ENCODE measurements around the gene ZCCHC2. TPM values are rescaled to one million over a fixed set of nuclear protein-coding genes. Genes with fewer than 3 reads are reported as not detected.

Gene ZCCHC2
- total RNA-seq, 1 experiment from 2014 or later: 20.6 TPM

GRCh38 chr18:62606106-62606505, 83.3 kb downstream of the ZCCHC2 start:
- no peaks in the 10 kb centered on the region for H3K9me3 ChIP-seq (ENCODE audit: low read length)
- H3K36me3 ChIP-seq (ENCODE audit: insufficient read depth, low read length): no peaks in the 10 kb centered on the region
- H3K9ac ChIP-seq (ENCODE audit: low read length): no peak overlapping the region
- no peak for DNase-seq
- H3K4me3 ChIP-seq (ENCODE audit: low read length): no peak overlapping the region
- no peak overlapping the region for H2AFZ ChIP-seq (ENCODE audit: low read length)
- no peaks in the 10 kb centered on the region for H3K4me1 ChIP-seq (ENCODE audit: low read length)
- no peak overlapping the region for H3K4me2 ChIP-seq (ENCODE audit: low read depth, low read length, poor library complexity, severe bottlenecking)
- no peaks in the 10 kb centered on the region for H3K9me2 ChIP-seq (replicated peaks; ENCODE audit: insufficient read depth, low read length)
- H3K27ac ChIP-seq (ENCODE audit: low read length): no peak overlapping the region
- no peaks in the 10 kb centered on the region for H3K27me3 ChIP-seq (ENCODE audit: low read length)
- H3K79me2 ChIP-seq (ENCODE audit: low read length): no peaks in the 10 kb centered on the region
- no peaks in the 10 kb centered on the region for H4K20me1 ChIP-seq (ENCODE audit: insufficient read depth, low read depth, low read length)

- Histone ChIP-seq H4K20me1 (ENCODE audit: insufficient read depth, low read depth, low read length) (no peaks in the 10 kb centered on the region), H3K9me2 (replicated peaks; ENCODE audit: insufficient read depth, low read length) (no peaks in the 10 kb centered on the region), H3K79me2 (ENCODE audit: low read length) (no peaks in the 10 kb centered on the region), H3K4me2 (ENCODE audit: low read depth, low read length, poor library complexity, severe bottlenecking) (no peak overlapping the region), H3K9me3 (ENCODE audit: low read length) (no peaks in the 10 kb centered on the region), H3K4me1 (ENCODE audit: low read length) (peaks cover under 1% of the 10 kb centered on the region; the same call in 1 of the 2 replicates), H3K27me3 (ENCODE audit: low read length) (no peaks in the 10 kb centered on the region), H2AFZ (ENCODE audit: low read length) (no peak overlapping the region), H3K36me3 (ENCODE audit: insufficient read depth, low read length) (no peaks in the 10 kb centered on the region), H3K4me3 (ENCODE audit: low read length) (no peak overlapping the region), H3K27ac (ENCODE audit: low read length) (no peak overlapping the region), H3K9ac (ENCODE audit: low read length) (no peak overlapping the region)
- DNase-seq: no peak
Observed at GRCh38 chr18:62607302-62607701, 84.5 kb downstream of the ZCCHC2 start.

GRCh38 chr18:62607708-62608428, 85.0 kb downstream of the ZCCHC2 start:
- no peak overlapping the region for H3K4me2 ChIP-seq (ENCODE audit: low read depth, low read length, poor library complexity, severe bottlenecking)
- H3K9ac ChIP-seq (ENCODE audit: low read length): no peak overlapping the region
- H3K9me2 ChIP-seq (replicated peaks; ENCODE audit: insufficient read depth, low read length): no peaks in the 10 kb centered on the region
- DNase-seq: no peak
- no peak overlapping the region for H3K27ac ChIP-seq (ENCODE audit: low read length)
- no peaks in the 10 kb centered on the region for H3K27me3 ChIP-seq (ENCODE audit: low read length)
- H3K4me3 ChIP-seq (ENCODE audit: low read length): no peak overlapping the region
- no peaks in the 10 kb centered on the region for H3K9me3 ChIP-seq (ENCODE audit: low read length)
- H2AFZ ChIP-seq (ENCODE audit: low read length): no peak overlapping the region
- no peaks in the 10 kb centered on the region for H4K20me1 ChIP-seq (ENCODE audit: insufficient read depth, low read depth, low read length)
- no peaks in the 10 kb centered on the region for H3K36me3 ChIP-seq (ENCODE audit: insufficient read depth, low read length)
- peaks cover 6% of the 10 kb centered on the region for H3K4me1 ChIP-seq (ENCODE audit: low read length)
- H3K79me2 ChIP-seq (ENCODE audit: low read length): no peaks in the 10 kb centered on the region

DNA sequence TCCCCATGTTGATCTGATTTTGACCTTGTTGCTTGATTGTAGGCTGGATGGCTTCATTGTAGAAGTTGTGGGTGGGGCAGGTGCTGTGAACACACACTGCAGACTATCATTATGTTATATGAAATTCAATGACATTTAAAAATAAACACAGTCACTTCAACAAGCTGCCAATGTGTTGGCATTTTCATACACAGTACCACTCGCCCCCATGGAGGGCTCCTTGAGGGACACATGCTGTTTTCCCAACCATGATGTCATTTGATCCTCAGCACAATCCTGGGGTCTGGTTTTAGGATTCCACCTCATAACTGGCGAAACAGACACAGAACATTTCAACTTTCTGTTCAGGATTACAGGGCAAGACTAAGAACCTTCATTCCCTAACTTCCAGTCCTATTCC, 86.9 kb downstream of the ZCCHC2 start:
- Histone ChIP-seq H3K27me3 (ENCODE audit: low read length) (no peaks in the 10 kb centered on the region), H3K36me3 (ENCODE audit: insufficient read depth, low read length) (no peaks in the 10 kb centered on the region), H3K9me2 (replicated peaks; ENCODE audit: insufficient read depth, low read length) (no peaks in the 10 kb centered on the region), H3K4me1 (ENCODE audit: low read length) (peaks cover 7% of the 10 kb centered on the region), H4K20me1 (ENCODE audit: insufficient read depth, low read depth, low read length) (no peaks in the 10 kb centered on the region), H3K9ac (ENCODE audit: low read length) (no peak overlapping the region), H3K27ac (ENCODE audit: low read length) (no peak overlapping the region), H3K4me3 (ENCODE audit: low read length) (no peak overlapping the region), H3K79me2 (ENCODE audit: low read length) (no peaks in the 10 kb centered on the region), H3K9me3 (ENCODE audit: low read length) (no peaks in the 10 kb centered on the region), H2AFZ (ENCODE audit: low read length) (no peak overlapping the region), H3K4me2 (ENCODE audit: low read depth, low read length, poor library complexity, severe bottlenecking) (no peak overlapping the region)
- DNase-seq: no peak

DNA sequence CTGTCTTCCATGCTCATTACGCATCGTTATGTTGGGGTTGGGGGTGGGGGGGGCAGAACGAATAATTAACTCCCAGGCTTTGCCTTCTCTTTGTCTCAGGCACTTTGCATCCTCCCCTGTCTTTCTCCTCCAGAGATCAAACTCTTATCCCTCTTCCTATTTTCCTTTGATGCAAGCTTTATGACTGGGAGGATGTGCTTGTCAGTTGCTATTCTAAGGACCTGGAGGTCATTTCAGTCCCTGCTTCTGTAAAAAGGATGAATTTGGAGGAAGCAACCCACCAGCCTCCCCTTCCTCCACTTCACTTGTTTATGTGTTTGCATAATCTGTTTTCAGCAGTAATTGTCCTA, 87.5 kb downstream of the ZCCHC2 start:
- H3K27ac ChIP-seq (ENCODE audit: low read length): no peak overlapping the region
- H3K9me3 ChIP-seq (ENCODE audit: low read length): no peaks in the 10 kb centered on the region
- no peaks in the 10 kb centered on the region for H3K9me2 ChIP-seq (replicated peaks; ENCODE audit: insufficient read depth, low read length)
- H3K27me3 ChIP-seq (ENCODE audit: low read length): no peaks in the 10 kb centered on the region
- no peak overlapping the region for H3K4me3 ChIP-seq (ENCODE audit: low read length)
- H2AFZ ChIP-seq (ENCODE audit: low read length): no peak overlapping the region
- DNase-seq: no peak
- no peaks in the 10 kb centered on the region for H4K20me1 ChIP-seq (ENCODE audit: insufficient read depth, low read depth, low read length)
- H3K36me3 ChIP-seq (ENCODE audit: insufficient read depth, low read length): no peaks in the 10 kb centered on the region
- no peak overlapping the region for H3K9ac ChIP-seq (ENCODE audit: low read length)
- H3K4me1 ChIP-seq (ENCODE audit: low read length): peaks cover 7% of the 10 kb centered on the region
- no peaks in the 10 kb centered on the region for H3K79me2 ChIP-seq (ENCODE audit: low read length)
- H3K4me2 ChIP-seq (ENCODE audit: low read depth, low read length, poor library complexity, severe bottlenecking): no peak overlapping the region

DNA sequence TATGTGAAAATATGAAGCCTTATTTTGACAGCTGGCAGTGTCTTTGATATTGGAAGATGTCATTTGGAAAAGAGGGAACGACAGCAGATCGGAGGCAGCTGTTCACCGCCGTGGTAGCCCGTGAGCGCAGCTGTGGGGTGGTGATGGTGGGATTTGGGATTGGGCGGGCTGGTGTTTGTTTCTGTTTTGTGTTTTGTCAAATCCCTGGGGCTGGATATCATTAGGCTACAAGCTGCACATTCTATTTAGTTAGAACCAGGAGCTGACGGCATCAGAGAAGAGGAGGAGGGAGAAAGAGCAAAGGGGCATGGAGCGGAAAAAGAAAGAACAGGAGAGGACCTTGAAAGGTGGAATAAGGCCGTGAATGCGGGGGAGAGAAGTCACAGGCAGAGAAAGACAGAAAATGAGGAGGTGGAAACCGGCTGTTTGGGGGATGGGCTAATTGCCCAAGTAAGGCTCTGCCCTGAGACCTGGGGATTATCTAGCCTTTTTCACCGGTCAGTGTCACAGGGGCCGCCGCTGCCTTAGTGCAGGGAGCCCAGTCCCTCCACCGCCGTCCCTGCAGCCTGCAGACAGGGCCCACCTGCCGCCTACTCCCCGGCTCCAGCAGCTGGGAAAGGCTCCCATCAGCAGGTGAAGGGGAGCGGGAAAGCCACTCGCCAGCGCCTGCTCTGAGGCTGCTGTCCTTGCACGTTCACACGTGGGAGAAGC, 88.0 kb downstream of the ZCCHC2 start:
- no peaks in the 10 kb centered on the region for H3K9me2 ChIP-seq (replicated peaks; ENCODE audit: insufficient read depth, low read length)
- DNase-seq: no peak
- H3K79me2 ChIP-seq (ENCODE audit: low read length): no peaks in the 10 kb centered on the region
- no peaks in the 10 kb centered on the region for H4K20me1 ChIP-seq (ENCODE audit: insufficient read depth, low read depth, low read length)
- no peaks in the 10 kb centered on the region for H3K36me3 ChIP-seq (ENCODE audit: insufficient read depth, low read length)
- H3K27ac ChIP-seq (ENCODE audit: low read length): no peak overlapping the region
- H3K4me1 ChIP-seq (ENCODE audit: low read length): peaks cover 7% of the 10 kb centered on the region
- H3K9ac ChIP-seq (ENCODE audit: low read length): no peak overlapping the region
- no peak overlapping the region for H3K4me3 ChIP-seq (ENCODE audit: low read length)
- H2AFZ ChIP-seq (ENCODE audit: low read length): no peak overlapping the region
- no peaks in the 10 kb centered on the region for H3K9me3 ChIP-seq (ENCODE audit: low read length)
- no peaks in the 10 kb centered on the region for H3K27me3 ChIP-seq (ENCODE audit: low read length)
- H3K4me2 ChIP-seq (ENCODE audit: low read depth, low read length, poor library complexity, severe bottlenecking): no peak overlapping the region

DNA sequence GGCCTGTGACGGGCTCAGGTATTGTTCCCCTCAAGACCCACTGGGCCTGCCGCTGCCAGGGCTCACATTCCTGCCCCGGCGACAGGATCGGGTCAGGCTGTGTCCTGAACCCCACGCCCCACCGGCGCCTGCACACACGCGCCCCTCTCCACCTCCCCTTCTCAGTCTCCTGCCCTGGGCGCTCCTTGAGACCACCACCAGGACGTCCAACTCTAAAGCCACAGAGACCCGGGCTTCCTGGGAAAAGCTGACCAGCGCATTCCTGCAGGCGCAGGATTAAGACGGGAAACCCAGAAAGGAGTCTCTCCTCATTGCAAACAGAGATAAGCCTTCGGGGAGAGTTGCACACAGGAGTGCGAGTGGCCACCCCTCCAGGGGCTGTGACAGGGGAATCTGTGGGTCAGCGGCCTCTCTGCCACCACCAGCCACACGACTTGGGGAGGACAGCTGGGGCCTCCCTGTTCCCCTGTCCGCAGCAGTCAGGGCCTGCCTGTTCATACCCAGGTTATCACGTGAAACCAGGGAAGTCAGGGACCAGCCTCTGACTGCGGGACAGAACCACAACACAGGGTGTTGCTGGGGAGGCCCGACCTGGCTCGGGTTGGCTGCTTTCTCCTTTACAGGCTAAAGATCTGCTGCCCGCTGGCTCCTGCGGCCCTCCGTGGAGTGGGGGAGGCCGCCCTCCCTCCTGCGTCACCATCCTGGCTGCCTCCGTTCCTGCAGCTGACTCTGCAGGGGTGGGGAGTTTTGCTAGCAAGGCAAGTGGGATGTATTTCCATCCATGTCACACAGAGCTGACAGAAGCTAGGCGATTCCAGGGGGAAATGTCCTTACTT, 88.8 kb downstream of the ZCCHC2 start:
- H3K4me2 ChIP-seq (ENCODE audit: low read depth, low read length, poor library complexity, severe bottlenecking): no peak overlapping the region
- peaks cover 7% of the 10 kb centered on the region for H3K4me1 ChIP-seq (ENCODE audit: low read length)
- H2AFZ ChIP-seq (ENCODE audit: low read length): no peak overlapping the region
- H3K9ac ChIP-seq (ENCODE audit: low read length): no peak overlapping the region
- DNase-seq: no peak
- H3K4me3 ChIP-seq (ENCODE audit: low read length): no peak overlapping the region
- H4K20me1 ChIP-seq (ENCODE audit: insufficient read depth, low read depth, low read length): no peaks in the 10 kb centered on the region
- H3K9me2 ChIP-seq (replicated peaks; ENCODE audit: insufficient read depth, low read length): no peaks in the 10 kb centered on the region
- H3K27me3 ChIP-seq (ENCODE audit: low read length): no peaks in the 10 kb centered on the region
- H3K36me3 ChIP-seq (ENCODE audit: insufficient read depth, low read length): no peaks in the 10 kb centered on the region
- H3K9me3 ChIP-seq (ENCODE audit: low read length): no peaks in the 10 kb centered on the region
- no peak overlapping the region for H3K27ac ChIP-seq (ENCODE audit: low read length)
- no peaks in the 10 kb centered on the region for H3K79me2 ChIP-seq (ENCODE audit: low read length)

DNA sequence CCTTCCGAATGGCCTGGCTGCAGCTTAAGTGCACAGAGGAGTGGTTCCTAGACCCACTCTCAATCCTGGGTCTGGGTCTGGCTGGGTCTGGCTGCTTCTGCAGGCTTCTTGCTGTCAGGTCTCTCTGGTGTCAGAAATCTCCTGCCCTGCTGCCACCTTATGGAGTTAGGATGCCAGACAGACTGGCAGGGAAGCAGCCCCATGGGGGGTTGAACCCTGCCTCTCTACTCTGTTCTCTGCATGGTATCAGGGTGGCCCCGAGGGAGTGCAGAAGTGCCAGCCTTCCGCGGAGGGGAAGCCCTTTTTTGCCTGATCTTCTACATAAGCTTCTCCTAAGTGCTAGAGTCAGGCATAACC, 89.4 kb downstream of the ZCCHC2 start:
- Histone ChIP-seq H3K4me1 (ENCODE audit: low read length) (peaks cover 7% of the 10 kb centered on the region), H3K27ac (ENCODE audit: low read length) (no peak overlapping the region), H3K27me3 (ENCODE audit: low read length) (no peaks in the 10 kb centered on the region), H3K9me2 (replicated peaks; ENCODE audit: insufficient read depth, low read length) (no peaks in the 10 kb centered on the region), H3K4me3 (ENCODE audit: low read length) (no peak overlapping the region), H2AFZ (ENCODE audit: low read length) (no peak overlapping the region), H3K4me2 (ENCODE audit: low read depth, low read length, poor library complexity, severe bottlenecking) (no peak overlapping the region), H3K9ac (ENCODE audit: low read length) (no peak overlapping the region), H3K9me3 (ENCODE audit: low read length) (no peaks in the 10 kb centered on the region), H3K36me3 (ENCODE audit: insufficient read depth, low read length) (no peaks in the 10 kb centered on the region), H4K20me1 (ENCODE audit: insufficient read depth, low read depth, low read length) (no peaks in the 10 kb centered on the region), H3K79me2 (ENCODE audit: low read length) (no peaks in the 10 kb centered on the region)
- DNase-seq: no peak
